GM12878 (cell line): ENCODE measurements around the gene BMPR2. TPM values are rescaled to one million over a fixed set of nuclear protein-coding genes. Genes with fewer than 3 reads are reported as not detected.

ENCODE experiments used
- ATAC-seq: fragments of 200-7000 bp; cut with Tn5 transposase; 3 replicates; pipeline ENCODE4 v1.9.1; 2020; ENCODE audit warnings: mild to moderate bottlenecking, moderate library complexity
- BruUV-seq: library from RNA; stranded (reverse); fragments of 400-500 nt; replicated peaks from 2 replicates; lab custom pipeline; 2021; lab: Mats Ljungman, UMichigan
- CTCF ChIA-PET: fragments of 300-600 bp; sonication (Branson Sonifier 250); formaldehyde crosslinking; extraction: SDS; loops from one replicate; lab custom pipeline; 2021; ENCODE audit warnings: inconsistent platforms; lab: Yijun Ruan, JAX
- POLR2A ChIA-PET: fragments of 350-600 bp; formaldehyde crosslinking; extraction: SDS; loops from one replicate; lab custom pipeline; 2021; ENCODE audit warnings: inconsistent platforms; lab: Charles Lee
- RAD21 ChIA-PET: fragments of 300-600 bp; sonication (Branson Sonifier 250); formaldehyde crosslinking; loops from one replicate; lab custom pipeline; 2023; ENCODE audit warnings: antibody characterized with exemption; ENCODE audit not compliant: unreplicated experiment; lab: Charles Lee
- SMC1A ChIA-PET: fragments of 300-600 bp; sonication (Branson Sonifier 250); formaldehyde crosslinking; loops from one replicate; lab custom pipeline; 2023; ENCODE audit not compliant: unreplicated experiment, uncharacterized antibody; lab: Charles Lee
- DNase-seq: peaks from one replicate; pipeline ENCODE4 v3.0.0-alpha.2; 2011; ENCODE audit warnings: low read depth, low spot score
- FAIRE-seq: peaks from 3 replicates; lab custom pipeline; 2011; peaks lifted over from hg19 to GRCh38; lab: Jason Lieb, UNC
- H2AFZ ChIP-seq: 2 replicates; pipeline ENCODE4 v1.6.0; 2011; ENCODE audit warnings: low read depth, low read length, control low read depth; ENCODE audit not compliant: control insufficient read depth
- H3K27ac ChIP-seq: 2 replicates; pipeline ENCODE4 v1.5.1; 2011; ENCODE audit warnings: control low read depth; ENCODE audit not compliant: control insufficient read depth, insufficient read depth
- H3K27me3 ChIP-seq, 2 experiments: replicated peaks in 1 of 2; 2 replicates each; pipeline versions ENCODE4 v1.6.0 to v1.6.1; 2011; ENCODE audit warnings: low read length in 1 of 2; ENCODE audit not compliant: control insufficient read depth in 2 of 2, insufficient read depth in 2 of 2
- H3K36me3 ChIP-seq, 2 experiments: 2 replicates each; pipeline ENCODE4 v1.5.1; 2011; ENCODE audit warnings: low read length in 1 of 2; ENCODE audit not compliant: control insufficient read depth in 2 of 2, insufficient read depth in 2 of 2
- H3K4me1 ChIP-seq: 2 replicates; pipeline ENCODE4 v1.6.1; 2011; ENCODE audit warnings: mild to moderate bottlenecking, low read length, moderate library complexity, mixed read lengths; ENCODE audit not compliant: control insufficient read depth, insufficient read depth
- H3K4me2 ChIP-seq: 2 replicates; pipeline ENCODE4 v1.6.0; 2011; ENCODE audit warnings: control low read depth; ENCODE audit not compliant: control insufficient read depth, insufficient read depth
- H3K4me3 ChIP-seq: fragments of 200-600 bp; sonication (generic); 2 replicates; pipeline ENCODE4 v1.5.1; 2016
- H3K79me2 ChIP-seq: 2 replicates; pipeline ENCODE4 v1.6.0; 2011; ENCODE audit warnings: low read length; ENCODE audit not compliant: control insufficient read depth, insufficient read depth
- H3K9ac ChIP-seq: 2 replicates; pipeline ENCODE4 v1.8.0; 2011; ENCODE audit warnings: low read length, control low read depth, mixed read lengths; ENCODE audit not compliant: control insufficient read depth, insufficient read depth
- H3K9me3 ChIP-seq: replicated peaks from 3 replicates; pipeline ENCODE4 v1.5.1; 2011; ENCODE audit warnings: mild to moderate bottlenecking, low read length; ENCODE audit not compliant: control insufficient read depth, insufficient read depth
- H4K20me1 ChIP-seq: 2 replicates; pipeline ENCODE4 v1.6.0; 2011; ENCODE audit not compliant: control insufficient read depth, insufficient read depth
- ATF7 ChIP-seq: fragments of 450-650 bp; IDR thresholded peaks from 2 replicates; pipeline ENCODE4 v1.6.1; 2016; ENCODE audit warnings: low read depth, mild to moderate bottlenecking
- HDAC2 ChIP-seq: fragments of 200-600 bp; sonication (generic); IDR thresholded peaks from 2 replicates; pipeline ENCODE4 v1.6.1; 2017
- KDM1A ChIP-seq: fragments of 200-600 bp; sonication (generic); IDR thresholded peaks from 2 replicates; pipeline ENCODE4 v1.6.1; 2016; ENCODE audit warnings: borderline replicate concordance
- NFIC ChIP-seq: IDR thresholded peaks from 2 replicates; pipeline ENCODE4 v1.6.1; 2012; ENCODE audit warnings: low read depth, mild to moderate bottlenecking, inconsistent platforms, low read length, moderate library complexity
- RFX5 ChIP-seq: IDR thresholded peaks from 2 replicates; pipeline ENCODE4 v1.6.1; 2011; ENCODE audit warnings: low read depth, low read length, improper control_type of control experiment
- ZNF384 ChIP-seq: IDR thresholded peaks from 2 replicates; pipeline ENCODE4 v1.6.1; 2012; ENCODE audit warnings: low read depth, mild to moderate bottlenecking, low read length, improper control_type of control experiment, borderline replicate concordance
- ZSCAN29 ChIP-seq: fragments of 450-650 bp; IDR thresholded peaks from 2 replicates; pipeline ENCODE4 v1.6.1; 2017; ENCODE audit warnings: mild to moderate bottlenecking, moderate library complexity
- WGBS: methylation state at CpG from one replicate; pipeline ENCODE4 v1.1.6; 2016; ENCODE audit warnings: low lambda C conversion rate; ENCODE audit not compliant: insufficient replicate concordance, insufficient coverage; ENCODE audit errors: missing lambda C conversion rate; 5-methylcytosine and 5-hydroxymethylcytosine counted together
- in situ Hi-C: fragments of 300-500 bp; cut with MboI; formaldehyde crosslinking; loops from 9 replicates; pipeline ENCODE4 v1.14.3; 2018; ENCODE audit warnings: mixed read lengths
- intact Hi-C: fragments of 100-400 bp; cut with micrococcal nuclease; formaldehyde crosslinking; loops from one replicate; pipeline ENCODE4 v1.14.2; 2022; ENCODE audit not compliant: unreplicated experiment
- polyA plus RNA-seq, 11 experiments: library from polyadenylated mRNA; depleted of rRNA in 4 of 11; unstranded in 6 of 11; stranded (reverse) in 5 of 11; fragments of >200 nt; fragmentation: Nextera tagmentation in 4 of 11; fragmentation: Illumina TruSeq in 1 of 11; extraction: Ambion mirVana in 4 of 11; extraction: Trizol in 1 of 11; gene quantifications; 1 replicate in 1 of 11; 2 replicates in 10 of 11; pipeline versions ENCODE4 v1.2.1 to v1.2.3, GENCODE V29; 2011 to 2016; ENCODE audit warnings: inconsistent platforms in 2 of 11, missing spikeins in 2 of 11, low read depth in 1 of 11
- total RNA-seq, 4 experiments: library from RNA; depleted of rRNA in 3 of 4; stranded (reverse); fragments of >200 nt in 3 of 4; fragmentation: Illumina TruSeq in 1 of 4; extraction: Trizol in 1 of 4; gene quantifications; 2 replicates each; pipeline versions ENCODE4 v1.2.1 to v1.2.3, GENCODE V29; 2013 to 2021

Gene BMPR2
- total and polyA plus RNA-seq, 10 of the 15 experiments (the other 5 are each of a cell fraction or from before 2014, with no cell fraction given): 2.4 to 33.0 (median 7.1) TPM

GRCh38 chr2:202592566-202592965 lies 216.4 kb downstream of the BMPR2 start:
- in situ Hi-C loops: loop anchor here (25.0 kb wide), 1 partner anchor 1220 kb away; no protein-coding TSS in a partner anchor
- RAD21 ChIA-PET: interaction anchor here (1.1 kb wide), 2 partner anchors 10 to 42 kb away, joined by 3 read pairs; partner anchors contain the start of gene FAM117B

DNA sequence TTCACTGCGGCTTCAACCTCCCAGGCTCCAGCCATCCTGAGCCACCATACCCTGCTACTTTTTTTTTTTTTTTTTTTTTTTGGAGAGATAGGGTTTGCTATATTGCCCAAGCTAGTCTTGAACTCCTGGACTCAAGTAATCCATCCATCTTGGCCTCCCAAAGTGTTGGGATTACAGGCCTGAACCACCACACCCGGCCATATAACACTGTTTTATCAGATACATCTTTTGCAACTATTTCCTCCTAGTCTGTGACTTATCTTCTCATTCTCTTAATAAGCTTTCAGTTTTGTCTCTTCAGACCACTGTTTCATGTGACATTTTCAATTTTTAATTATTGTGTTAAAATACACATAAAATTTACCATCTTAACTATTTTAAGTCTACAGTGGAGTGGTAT lies 223.0 kb downstream of the BMPR2 start:
- no peak for FAIRE-seq
- Histone ChIP-seq H3K4me1 (peaks cover 1% of the 10 kb centered on the region), H3K79me2 (no peaks in the 10 kb centered on the region), H3K9ac (no peak overlapping the region), H3K4me2 (no peak overlapping the region), H3K36me3 (no peaks in the 10 kb centered on the region)
- no TSS peak for BruUV-seq
- no peak for DNase-seq
- WGBS: 100% methylated on average over 2 of the region's 2 CpGs
- RAD21 ChIA-PET: interaction anchor here (1.0 to 1.4 kb wide), 2 partner anchors 9 to 11 kb away, joined by 3 read pairs; no protein-coding TSS in a partner anchor
- CTCF ChIA-PET: interaction anchor here (0.6 to 3.1 kb wide), 5 partner anchors 10 to 290 kb away, joined by 3 to 23 read pairs (median 4); no protein-coding TSS in a partner anchor
- intact Hi-C loops: no loop called here
- no peak for TF ChIP-seq NFIC
- TF ChIP-seq, all 136 proteins: peak for 0
- Histone ChIP-seq H3K4me3 (no peak overlapping the region), H3K9me3 (no peaks in the 10 kb centered on the region; the same call in 2 of the 3 replicates), H2AFZ (no peak overlapping the region), H4K20me1 (no peaks in the 10 kb centered on the region), H3K27me3 (no peaks in the 10 kb centered on the region), H3K27ac (no peak overlapping the region)
- POLR2A ChIA-PET: interaction anchor here (0.6 kb wide), 1 partner anchor 16 kb away, joined by 4 read pairs; no protein-coding TSS in a partner anchor
- SMC1A ChIA-PET: interaction anchor here (0.6 to 2.5 kb wide), 4 partner anchors 10 to 48 kb away, joined by 3 to 16 read pairs (median 4); no protein-coding TSS in a partner anchor
- ATAC-seq: no peak
- in situ Hi-C loops: loop anchor here (25.0 kb wide), 1 partner anchor 1213 kb away; no protein-coding TSS in a partner anchor

More at GRCh38 chr2:202592566-202592965, 216.4 kb downstream of the BMPR2 start:
- DNase-seq: no peak
- SMC1A ChIA-PET: interaction anchor here (0.8 to 4.6 kb wide), 4 partner anchors 10 to 264 kb away, joined by 3 to 21 read pairs (median 8); partner anchors contain the start of gene FAM117B
- WGBS: 95% methylated on average over 2 of the region's 2 CpGs
- Histone ChIP-seq H2AFZ (no peak overlapping the region), H3K4me1 (peaks cover 3% of the 10 kb centered on the region), H3K27ac (no peak overlapping the region), H3K27me3 (no peaks in the 10 kb centered on the region), H3K9ac (no peak overlapping the region), H3K9me3 (no peaks in the 10 kb centered on the region; the same call in 1 of the 3 replicates), H4K20me1 (no peaks in the 10 kb centered on the region), H3K4me2 (no peak overlapping the region), H3K79me2 (no peaks in the 10 kb centered on the region), H3K36me3 (no peaks in the 10 kb centered on the region), H3K4me3 (no peak overlapping the region)
- TF ChIP-seq ZSCAN29: no peak
- TF ChIP-seq ZNF384: no peak
- TF ChIP-seq KDM1A: no peak
- TF ChIP-seq HDAC2: no peak
- TF ChIP-seq RFX5: no peak
- no peak for TF ChIP-seq ATF7
- BruUV-seq: no TSS peak
- no peak for ATAC-seq
- CTCF ChIA-PET: interaction anchor here (0.7 to 6.1 kb wide), 3 partner anchors 10 to 128 kb away, joined by 3 to 49 read pairs (median 4); no protein-coding TSS in a partner anchor
- no peak for FAIRE-seq
- POLR2A ChIA-PET: interaction anchor here (0.6 to 0.7 kb wide), 2 partner anchors 9 to 305 kb away, joined by 3 to 4 read pairs; no protein-coding TSS in a partner anchor
- intact Hi-C loops: no loop called here
